ENCODE measurements around the gene EN1.

EN1 gene

DNA sequence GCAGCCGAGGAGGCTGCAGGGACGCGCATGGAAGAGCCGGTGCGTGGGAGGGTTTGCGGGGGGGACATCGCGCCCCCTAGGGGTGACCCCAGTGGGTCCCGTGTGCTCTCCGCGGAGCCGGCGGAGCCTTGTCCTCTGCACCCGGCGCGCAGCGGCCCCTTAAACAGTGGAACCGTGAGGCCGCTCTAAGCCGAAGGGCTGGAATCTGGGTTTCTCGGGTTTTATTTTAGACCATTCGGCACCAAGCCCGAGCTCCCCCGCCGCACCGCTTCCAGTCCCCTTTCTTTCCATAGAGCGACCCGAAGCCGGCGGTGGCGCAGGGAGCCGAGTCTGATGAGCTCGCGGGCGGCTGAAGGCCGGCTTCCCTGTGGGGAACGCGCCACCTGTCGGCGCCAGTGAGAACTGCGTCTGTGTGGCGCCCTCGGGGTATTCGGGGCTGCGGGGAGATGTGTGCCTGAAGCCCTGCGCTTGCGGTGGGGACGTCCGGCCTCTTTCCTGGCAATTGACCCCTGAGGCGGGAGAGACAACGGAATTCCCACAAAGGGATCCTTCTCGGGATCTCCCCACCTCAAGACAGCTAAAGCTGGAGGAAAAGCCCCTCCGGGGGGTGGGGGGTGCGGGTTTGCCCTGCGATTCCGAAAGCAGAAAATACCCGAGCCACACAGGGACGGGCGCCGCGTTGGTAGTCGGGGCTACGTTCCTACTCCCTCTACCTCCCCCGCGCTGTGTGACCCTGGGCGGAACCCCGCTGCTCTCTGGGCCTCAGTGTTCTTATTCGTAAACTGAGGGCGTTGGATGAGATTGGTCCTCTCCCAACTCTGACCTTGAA lies 8.2 kb upstream of the EN1 start:
- peak; percentile 93 for DNase-seq

DNA sequence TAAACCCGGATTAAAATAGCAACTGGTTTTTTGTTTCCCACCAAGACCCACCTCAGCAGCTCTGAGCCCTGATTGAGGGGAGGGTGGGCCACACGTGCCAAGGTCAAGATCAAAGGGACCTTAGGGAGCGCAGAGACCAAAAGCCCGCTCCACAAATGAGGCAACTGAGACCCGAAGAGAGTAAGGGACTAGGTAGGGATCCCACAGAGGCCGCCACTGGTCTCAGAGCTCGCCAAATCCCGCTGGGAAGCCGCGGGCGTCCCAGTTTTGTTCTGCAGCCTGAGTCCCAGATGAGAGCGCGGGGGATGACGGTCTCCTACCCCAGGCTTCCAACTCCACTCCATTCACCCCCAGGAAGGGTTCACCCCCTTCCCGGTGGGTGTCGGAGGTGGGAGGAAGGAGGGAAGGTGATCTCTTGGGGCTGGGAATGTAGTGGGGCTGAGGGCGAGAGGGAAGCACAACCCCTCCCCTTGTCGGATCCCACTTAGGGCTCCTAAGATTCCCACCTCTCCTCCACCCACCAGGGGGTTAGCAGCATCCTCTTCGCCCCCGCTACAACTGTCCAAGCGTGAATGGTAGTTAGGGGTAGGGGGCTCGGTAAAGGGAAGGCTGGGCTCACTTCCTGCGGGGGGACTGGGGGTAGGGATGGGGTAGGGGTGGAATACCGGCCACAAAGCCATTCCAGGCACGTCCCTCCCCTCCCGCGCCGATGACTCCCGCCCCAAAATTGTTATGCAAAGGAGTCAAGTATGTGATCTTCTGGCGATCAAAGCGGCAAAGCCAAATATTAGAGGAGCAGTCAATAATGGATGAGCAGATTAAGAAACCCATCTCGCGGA lies 7.3 kb upstream of the EN1 start:
- DNase-seq, result no peak

DNA sequence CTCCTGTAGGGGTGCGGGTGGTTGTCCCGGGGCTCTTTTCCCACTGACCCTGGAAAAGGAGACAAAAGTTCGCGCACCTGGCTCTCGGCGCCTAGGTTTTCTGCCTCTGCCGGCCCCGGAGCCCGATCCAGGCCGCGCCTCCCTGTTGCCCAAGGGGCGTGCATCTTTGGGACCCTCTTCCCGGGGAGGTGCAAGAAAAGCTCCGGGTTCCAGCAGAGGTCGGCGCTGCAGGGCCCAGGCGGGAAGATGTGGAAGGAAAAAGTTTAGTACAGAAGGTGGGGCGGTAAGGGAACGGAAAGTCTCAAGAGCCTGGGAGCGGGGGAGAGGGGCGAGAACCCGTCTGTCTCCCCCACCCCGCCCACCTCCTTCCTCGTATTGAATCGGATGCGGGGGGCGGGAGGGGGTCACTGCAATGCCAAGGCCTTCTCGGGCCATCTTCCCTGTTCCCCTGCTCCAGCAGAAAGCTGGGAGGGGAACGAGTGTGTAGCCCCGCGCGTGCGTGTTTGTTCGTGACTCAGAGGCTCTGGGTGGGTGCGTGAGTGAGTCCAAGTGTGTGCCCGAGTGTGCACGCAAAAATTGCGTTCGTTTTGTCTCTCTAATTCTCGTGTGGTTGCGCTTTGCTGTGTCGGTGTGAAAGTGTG lies 6.3 kb upstream of the EN1 start:
- DNase-seq, result no peak

DNA sequence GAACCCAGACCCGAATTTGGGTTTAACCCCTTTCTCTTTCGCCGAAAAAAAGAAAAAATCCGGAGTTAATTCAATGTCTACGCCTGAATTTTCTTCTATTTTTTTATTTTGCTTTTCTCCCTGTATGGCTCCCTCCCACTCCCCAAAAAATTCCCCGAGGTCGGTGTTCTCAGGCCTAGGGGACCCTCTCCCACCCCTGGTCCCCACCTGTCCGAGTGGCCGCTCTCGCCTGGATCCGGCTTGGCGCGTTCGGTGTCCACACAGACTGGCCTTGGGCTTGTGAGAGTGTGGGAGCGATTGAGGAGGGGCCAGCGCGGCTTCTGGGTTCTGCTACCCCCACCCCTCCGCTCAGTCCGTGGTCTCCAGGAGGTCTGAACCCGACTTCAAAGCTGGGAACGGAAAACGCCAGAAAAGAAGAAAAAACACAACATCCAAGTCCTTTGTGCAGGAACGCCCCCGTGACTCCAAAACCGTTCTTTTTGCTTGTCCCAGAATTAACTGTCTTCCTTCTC lies 5.7 kb upstream of the EN1 start:
- no peak for DNase-seq

DNA sequence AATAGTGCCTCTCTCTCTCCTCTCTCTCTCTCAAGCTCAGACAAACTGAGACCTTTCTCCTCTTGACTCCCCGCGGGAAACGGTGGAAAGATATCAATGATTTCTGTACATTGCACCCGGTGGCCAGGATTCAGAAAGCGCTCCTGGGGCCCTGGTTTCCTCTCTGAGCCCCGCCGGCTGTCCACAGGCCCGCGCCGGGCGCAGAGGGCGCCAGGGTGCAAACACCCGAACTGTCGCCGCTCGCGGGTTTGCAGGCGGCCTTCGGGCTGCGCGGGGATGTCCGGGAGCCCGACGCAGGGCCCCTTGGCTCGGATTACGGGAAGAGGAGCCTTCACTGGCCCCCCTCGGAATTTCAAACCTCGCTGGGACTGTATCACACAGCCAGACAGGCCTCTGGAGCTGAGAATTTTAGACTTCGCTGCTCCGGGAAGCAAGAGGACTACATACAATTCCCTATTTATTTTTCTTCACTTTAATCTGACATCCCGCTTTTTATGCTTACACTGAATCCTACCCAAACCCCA lies 5.2 kb upstream of the EN1 start:
- no peak for DNase-seq

DNA sequence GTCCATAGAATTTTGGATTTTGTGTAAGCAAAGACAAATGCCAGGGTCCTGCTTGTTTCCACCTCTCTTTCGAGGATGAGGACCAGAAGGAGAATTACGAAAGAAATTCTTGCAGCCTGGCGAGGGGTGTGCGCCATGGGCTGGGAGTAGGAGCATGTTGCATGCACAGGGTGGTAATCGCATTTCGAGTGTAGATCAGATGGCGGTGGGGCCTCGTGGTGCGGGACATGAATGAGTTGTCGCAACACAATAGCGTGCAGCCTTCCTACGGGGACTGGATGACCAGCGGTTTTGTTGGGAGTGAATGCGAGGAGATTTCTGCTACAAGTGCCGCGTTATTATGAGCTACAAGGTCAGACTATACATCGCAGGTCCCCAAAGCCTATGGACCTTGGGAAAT lies 4.2 kb upstream of the EN1 start:
- DNase-seq, result no peak

DNA sequence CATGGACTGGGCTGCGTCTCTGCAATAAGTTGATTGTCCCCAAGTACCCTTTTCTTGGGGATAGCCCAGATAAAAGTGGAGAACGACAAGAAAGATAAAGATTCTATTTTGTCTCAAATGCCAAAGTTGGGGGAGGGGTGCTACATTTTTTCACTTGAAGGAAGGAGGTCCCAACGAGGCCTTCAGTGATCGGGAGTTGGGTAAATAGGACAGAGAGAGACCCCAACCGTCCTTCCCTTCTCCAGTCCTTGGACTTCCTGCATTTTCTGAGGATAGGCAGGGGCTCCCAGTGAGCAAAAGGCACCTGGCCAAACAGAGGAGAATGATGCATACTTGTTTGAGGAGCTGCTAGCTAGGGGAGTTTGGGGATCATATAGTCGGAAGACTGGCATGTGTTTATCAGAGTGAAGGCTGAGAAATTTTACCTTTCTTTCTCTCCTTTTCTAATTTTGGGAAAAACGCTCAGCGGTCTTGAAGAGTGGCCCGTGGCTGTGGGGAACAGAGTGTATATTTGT lies 3.5 kb upstream of the EN1 start:
- no peak for DNase-seq

DNA sequence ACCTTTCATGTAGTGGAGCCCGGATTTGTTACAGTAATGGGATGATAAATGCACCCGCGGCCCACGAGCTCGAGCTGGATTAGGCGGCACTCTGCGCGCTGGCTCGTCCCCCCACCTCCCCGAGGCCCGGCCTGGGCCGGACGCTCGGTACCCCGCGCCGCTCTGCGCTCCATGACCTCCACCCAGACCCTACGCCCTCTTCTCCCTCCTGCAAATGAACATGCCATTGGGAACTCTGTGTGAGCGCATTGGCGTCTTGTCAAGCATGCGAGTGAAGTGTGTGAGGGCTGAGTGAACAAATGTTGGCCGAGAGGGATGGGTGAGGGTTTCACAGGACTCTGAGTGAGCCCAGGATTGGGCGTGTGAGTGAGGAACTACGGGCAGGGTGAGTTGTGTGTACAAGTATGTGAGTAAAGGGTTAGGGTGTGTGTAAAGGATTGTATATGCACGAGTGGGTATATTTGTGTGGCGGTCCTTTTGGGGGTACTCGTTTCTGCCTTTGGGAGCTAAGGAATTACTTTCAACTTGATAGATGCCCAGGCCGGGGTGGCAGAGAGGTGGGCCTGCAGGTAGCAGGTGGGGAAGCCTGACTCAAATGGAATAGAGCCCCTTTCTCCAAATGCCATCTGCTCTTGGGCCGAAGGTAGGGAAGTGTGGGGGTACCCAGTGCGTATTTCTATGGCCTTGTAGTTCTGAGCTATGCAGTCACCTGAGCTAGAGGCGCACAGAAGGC lies 2.9 kb upstream of the EN1 start:
- no peak for DNase-seq

DNA sequence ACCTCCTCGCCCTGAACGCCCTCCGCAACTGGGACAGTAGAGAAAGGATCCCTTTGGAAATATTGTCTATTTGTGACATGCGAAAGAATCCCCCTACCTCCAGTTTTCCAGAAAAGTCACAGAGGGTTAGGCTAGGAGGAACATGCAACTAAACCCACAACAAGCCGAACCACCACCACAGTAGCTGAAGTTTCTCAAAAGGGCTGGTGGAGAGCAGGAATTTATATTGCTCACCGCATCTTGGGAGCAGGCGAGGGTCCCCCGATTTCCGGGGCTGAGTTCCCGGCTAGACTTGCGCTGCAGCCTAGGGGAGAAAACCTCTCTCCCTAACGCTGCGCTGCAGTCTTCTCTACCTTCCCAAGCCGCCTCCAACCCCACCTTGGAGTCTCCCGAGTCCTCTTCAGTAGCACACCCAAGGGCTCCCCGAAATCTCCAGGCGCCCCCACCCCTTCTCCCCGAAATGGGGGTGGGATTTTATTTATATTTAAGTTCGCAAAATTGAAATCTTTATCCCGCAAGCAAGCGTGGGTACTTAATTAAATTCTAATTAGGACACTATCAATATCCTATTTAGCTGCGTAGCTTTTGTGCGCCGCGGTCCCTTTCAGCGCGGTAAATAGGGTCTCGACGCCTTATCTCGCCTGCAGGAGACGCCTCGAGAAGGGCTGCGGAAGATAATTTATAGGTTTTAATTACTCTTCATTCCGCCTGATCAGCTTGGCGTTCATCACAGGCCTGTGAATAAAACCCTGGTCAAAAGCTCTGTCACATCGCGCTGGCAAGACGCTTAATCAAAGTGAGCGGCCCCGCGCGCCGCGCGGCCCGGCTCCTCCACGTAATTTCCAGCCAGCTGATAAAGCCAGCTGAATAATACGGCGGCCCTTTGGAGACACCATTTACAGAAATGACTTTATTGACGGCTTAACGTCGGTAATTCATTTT lies 2.0 kb upstream of the EN1 start:
- no peak for DNase-seq

DNA sequence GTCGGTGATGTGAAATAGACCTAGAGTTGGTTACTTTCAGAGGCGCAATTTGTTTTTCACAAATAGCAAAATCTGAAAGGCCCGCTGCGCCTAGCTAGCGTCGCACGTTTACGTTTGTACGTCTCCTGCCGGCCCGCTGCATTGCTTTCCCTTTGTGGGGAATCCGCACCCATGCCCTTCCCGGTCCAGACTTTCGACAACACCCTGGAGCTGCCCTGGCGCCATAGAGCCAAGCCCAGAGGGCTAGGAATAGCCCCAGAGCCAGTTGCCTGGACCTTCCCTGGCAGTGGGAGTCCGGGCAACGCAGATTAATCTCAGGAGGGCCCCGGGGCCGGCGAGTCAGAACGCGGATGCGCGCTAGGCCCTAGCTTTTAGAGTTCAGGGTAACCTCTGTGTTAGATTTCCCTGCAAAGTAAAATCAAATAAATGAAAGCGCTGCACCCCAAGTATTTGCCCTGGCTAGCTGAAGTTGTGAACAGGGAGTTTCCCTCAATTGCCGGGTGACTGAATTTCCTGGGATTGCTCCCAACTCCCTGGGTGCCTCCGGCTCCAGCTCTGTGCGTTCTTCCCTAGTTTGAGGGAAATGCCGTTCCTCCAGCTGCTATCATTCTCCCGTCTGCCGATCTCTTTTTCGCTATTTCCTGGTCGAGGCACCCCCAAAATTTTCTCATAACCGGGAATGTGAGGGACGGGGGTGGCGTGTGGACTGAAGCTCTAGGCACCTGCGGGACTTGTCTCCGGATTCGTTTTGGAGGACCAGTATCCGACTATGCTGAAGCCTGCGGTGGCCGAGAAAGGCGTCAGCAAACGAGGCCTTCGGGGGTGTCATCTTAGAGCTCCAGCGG lies 1.2 kb upstream of the EN1 start:
- DNase-seq, result no peak

DNA sequence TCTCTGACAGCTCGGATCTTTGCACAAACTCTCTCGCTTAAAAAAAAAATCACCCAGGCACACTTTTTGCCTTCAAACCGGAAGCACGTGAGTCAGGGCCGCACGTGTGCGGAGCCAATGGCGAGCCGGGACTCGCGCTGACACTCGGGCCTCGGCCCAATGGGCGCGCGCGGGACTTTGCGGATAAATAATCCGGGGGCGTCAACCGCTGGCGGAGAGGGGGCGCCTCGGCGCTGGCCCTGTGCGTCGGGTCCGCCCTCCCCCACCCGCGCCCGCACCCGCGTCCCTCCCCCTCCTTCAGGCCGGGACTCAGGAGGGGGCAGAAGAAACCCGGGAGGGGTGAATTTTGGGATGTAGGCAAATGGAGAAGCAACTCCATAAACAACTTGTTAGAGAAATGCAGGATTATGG lies 319 bp upstream of the EN1 start:
- DNase-seq, result no peak

DNA sequence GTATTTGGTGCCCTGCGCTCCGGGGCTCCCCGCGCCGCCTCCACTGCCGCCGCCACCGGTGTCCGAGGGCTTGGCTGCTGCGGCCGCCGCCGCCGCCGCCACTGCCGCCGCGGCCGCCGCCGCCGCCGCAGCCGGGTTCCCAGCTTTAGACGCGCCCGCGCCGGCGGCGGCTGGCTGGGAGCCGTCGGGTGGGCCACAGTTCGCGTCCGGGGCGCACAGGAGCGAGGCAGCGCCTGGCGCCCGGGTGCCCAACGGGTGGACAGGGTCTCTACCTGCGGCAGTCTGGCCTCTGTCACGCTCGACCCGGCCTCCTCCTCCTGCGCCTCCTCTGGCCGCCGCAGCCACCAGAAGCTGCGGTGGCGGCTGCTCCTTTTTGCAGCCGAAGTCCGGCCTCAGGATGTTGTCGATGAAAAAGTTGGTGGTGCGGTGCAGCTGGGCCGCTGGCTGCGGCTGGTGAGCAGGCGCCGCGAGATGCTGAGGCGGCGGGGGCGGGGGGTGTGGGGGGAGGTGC lies 951 bp downstream of the EN1 start:
- DNase-seq, result no peak

DNA sequence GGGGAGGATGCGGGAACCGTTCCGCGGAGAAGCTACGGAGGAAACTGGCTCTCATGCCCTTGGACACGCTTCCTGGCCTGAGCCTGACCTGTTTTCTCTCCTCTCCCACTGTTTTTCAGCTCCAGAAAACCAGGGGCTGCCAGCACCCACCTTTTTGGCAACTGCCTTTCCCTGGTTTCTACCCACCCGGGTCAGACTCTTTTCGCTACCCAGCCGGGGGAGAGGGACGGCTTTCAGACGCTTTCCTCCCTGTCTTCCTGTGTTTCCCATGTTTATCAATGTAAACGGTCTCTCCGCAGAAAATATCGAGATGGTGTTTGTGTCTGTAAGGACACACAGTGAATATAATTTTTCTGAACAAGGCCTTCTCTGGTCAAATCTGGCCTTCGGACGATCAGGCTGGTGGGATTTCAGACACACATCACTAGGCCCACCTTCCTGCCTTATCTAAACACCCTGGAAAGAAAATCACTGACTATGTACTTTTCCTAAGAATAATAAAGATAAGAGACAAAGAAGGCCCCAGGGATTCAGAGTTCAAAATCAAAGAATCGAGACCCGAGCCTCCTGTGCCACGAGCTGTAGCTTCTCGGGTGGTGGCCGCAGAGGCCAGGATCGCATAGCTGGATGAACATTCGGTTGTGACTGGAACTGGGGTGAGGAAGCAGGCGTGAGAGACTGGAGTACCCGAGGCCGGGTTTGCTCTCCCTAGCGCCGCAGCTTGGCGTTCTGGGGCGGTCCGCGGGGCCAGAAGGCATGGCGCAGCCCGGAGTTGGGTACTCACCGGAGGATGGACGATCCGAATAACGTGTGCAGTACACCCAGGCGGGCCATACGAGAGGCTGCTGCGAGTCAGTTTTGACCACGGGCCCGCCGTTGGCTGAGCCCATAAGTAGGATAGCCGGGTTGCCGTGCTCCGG lies 1.7 kb downstream of the EN1 start:
- no peak for DNase-seq

DNA sequence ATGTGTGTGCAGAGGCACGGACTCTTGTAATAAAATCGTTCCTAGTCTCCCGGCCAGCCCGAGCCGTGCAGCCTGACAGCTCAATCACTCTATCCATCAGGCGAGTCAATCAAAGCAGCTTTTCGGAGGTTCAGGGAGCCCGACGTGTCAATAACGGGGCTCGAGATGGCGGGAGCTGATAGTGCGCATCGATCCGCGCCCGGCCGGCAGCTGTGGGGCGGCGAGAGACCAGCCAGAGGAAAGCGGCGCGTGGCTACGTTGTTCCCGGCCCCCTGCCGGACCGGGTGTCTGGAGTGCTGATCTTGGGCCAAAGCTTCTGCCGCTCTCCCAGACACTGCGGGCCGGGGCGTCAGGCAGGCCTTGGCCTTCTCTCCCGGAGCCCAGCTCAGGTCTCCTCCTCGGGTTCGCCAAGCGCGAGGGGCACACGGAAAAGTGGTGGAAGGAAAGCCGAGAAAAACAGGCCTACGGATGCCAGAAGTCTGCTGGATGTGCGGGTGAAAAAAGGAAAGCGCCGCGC lies 2.4 kb downstream of the EN1 start:
- DNase-seq, result no peak

DNA sequence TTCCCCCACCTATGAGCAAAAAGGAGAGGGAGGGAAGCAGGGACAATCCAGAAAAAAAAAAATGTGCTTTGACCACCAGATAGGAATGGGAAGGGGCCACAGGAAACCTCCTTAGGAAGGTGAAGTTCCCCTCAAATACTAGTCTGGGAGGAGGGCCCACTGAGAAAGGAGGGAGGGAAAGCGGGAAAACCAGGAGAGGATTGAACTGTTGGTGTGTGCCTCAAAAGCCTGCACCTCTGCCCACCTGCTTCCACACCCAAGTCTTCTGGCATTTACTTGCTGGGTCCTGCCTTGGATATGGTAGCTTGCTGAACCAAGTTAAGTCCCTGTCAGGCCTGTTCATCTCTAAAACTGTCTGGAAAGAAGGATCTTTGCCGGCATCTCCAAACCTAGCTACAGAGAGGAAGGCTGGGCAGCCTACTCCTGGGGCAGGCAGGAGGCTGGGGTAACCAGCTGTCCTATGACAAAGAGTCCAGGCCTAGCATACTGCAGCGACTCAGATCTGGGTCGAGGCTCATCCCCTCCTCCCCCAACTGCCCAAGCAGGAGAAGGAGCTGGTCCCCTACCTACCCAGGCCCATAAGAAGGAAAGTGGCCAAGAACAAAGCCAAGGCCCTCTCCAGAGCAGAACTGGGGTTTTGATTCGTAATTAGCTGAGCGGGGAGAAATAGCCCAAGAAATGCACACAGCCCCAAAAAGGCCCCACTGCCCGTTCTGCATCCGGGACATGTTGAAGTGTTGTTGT lies 3.0 kb downstream of the EN1 start:
- no peak for DNase-seq

DNA sequence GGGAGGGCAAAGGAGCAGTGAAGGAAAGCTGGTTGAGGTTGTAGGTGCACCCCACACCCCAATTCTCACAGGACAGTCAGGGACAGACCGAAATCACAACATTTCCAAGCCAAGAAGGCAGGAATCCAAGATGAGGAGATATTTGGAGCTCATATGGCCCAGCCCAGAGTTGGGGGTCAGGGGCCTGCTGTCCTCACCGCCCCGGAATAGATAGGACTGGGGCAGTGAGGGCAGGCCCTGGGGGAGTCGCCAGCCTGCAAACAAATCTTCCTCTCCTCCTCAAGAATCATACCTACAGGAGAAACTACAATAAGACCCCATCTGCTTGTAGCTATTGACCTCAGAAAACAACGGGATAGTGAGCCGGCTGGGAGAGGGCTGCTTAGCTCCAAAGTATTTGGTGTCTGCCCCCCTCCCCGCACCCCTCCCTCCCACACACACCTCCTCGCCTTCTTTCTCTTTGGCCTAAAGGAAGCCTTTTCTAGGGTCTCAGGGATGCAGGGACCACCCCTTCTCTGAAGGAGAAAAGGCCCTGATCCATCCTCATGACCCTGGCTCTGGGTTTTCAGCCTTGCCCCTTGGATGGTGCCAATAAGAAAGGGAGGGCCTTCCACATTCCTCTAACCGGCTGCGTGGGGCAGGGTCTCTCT lies 3.8 kb downstream of the EN1 start:
- no peak for DNase-seq
